Cardiac fibroblast (primary cell): ENCODE results near the gene SCN4A.

ENCODE experiments used
- DNase-seq, 2 donors: peaks; one replicate each; pipeline versions ENCODE4 v3.0.0 to v3.0.0-alpha.2; 2010; ENCODE audit warnings: low read depth in 2 of 2
- H3K4me3 ChIP-seq, 2 donors: replicated peaks in 1 of 2; 1 replicate in 1 of 2; 2 replicates in 1 of 2; pipeline ENCODE4 v1.5.1; 2011; ENCODE audit warnings: low read depth in 2 of 2, low read length in 2 of 2, mild to moderate bottlenecking in 2 of 2, moderate library complexity in 1 of 2
- TF ChIP-seq, protein P1 (sequence below): IDR thresholded peaks from one replicate; pipeline ENCODE4 v1.5.1; 2011; ENCODE audit warnings: low read depth, mild to moderate bottlenecking, low read length, inconsistent platforms

Gene SCN4A

DNA sequence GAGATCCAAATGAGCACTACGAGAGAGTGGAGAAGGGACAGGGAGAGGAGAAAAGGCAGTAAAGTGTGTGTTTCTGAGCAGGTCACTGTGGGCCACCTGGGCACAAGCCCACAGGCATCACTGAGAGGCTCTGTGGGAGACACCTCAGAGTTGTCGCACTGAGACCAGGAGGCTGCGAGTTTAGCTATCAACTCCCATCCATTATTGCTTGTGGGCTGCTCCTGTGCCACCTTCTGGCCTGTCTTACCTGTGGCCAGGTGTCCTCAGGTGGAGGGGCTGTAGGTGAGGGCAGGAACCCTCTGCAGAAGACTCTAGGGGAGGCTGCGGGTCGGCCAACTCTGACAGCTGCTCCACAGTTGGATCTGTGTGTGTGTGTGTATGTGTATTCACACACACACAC, 22.9 kb upstream of the SCN4A start:
- no peak for DNase-seq

DNA sequence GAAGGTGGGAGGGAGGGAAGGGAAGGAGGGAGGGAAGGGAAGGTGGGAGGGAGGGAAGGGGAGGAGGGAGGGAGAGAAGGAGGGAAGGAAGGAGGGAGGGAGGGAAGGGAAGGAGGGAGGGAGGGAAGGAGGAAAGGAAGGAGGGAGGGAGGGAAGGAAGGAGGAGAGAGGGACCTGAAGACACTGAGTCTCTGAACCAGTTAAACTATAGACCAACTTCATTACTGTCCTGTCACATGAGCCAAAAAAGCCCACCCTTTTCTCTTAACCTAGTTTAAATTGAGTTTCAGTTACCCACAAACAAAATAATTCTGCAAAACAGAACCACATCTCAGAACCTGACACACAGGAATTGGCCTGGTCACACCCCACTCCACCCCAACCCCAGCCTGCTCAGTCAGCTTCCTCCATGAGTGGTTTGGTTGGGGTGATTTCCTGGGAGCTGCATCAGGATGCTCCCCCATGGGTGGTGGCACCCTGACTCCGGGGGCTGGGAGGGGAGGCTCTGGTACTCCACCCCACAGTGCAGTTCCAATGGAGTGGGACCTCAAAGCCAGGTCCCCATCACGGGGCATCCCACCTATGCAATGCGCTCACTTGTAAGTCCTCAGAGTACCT, 20.8 kb upstream of the SCN4A start:
- no peak for DNase-seq
- no peak overlapping the region for H3K4me3 ChIP-seq
- TF ChIP-seq, protein P1, sequence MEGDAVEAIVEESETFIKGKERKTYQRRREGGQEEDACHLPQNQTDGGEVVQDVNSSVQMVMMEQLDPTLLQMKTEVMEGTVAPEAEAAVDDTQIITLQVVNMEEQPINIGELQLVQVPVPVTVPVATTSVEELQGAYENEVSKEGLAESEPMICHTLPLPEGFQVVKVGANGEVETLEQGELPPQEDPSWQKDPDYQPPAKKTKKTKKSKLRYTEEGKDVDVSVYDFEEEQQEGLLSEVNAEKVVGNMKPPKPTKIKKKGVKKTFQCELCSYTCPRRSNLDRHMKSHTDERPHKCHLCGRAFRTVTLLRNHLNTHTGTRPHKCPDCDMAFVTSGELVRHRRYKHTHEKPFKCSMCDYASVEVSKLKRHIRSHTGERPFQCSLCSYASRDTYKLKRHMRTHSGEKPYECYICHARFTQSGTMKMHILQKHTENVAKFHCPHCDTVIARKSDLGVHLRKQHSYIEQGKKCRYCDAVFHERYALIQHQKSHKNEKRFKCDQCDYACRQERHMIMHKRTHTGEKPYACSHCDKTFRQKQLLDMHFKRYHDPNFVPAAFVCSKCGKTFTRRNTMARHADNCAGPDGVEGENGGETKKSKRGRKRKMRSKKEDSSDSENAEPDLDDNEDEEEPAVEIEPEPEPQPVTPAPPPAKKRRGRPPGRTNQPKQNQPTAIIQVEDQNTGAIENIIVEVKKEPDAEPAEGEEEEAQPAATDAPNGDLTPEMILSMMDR, result no peak

More for the DNA sequence above, 22.9 kb upstream of the SCN4A start:
- no peak overlapping the region for H3K4me3 ChIP-seq
- TF ChIP-seq, protein P1, result no peak

- no peak overlapping the region for H3K4me3 ChIP-seq
- TF ChIP-seq, protein P1, result no peak
These were observed 18.9 kb upstream of the SCN4A start for GRCh38 chr17:63991611-63992010.

DNA sequence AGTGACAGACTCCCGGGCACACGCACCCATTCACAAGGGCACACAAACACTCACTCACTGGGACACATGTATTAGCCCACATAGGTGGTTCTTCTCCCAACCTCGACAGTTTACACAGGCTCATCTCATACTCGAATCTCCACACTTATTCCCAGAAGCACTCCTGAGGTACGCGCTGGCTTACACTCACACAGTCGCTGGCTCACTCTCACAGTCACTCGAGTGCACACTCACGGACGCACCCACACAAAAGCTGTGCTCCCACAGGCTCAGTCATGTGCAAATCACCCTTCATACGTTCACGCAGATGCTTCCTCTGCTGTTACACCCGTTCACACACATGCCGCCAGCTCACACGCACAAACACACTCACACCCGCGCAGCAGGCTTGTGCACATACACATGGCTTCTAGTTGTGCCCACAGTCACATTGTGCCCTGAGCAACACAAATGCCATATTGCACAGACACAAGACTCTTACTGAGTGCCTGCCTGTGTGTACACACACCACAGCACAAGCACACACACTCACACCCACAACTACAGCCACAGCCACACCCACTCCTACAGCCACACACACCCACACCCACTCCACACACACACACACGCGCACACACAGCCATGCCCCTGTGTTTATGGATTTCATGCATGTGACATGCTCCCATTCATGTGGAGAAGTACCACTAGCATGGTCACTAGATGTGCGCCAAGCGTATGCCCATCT, 17.1 kb upstream of the SCN4A start:
- no peak overlapping the region for H3K4me3 ChIP-seq
- DNase-seq, result no peak
- TF ChIP-seq, protein P1, result no peak

More at GRCh38 chr17:63991611-63992010, 18.9 kb upstream of the SCN4A start:
- DNase-seq, result no peak

DNA sequence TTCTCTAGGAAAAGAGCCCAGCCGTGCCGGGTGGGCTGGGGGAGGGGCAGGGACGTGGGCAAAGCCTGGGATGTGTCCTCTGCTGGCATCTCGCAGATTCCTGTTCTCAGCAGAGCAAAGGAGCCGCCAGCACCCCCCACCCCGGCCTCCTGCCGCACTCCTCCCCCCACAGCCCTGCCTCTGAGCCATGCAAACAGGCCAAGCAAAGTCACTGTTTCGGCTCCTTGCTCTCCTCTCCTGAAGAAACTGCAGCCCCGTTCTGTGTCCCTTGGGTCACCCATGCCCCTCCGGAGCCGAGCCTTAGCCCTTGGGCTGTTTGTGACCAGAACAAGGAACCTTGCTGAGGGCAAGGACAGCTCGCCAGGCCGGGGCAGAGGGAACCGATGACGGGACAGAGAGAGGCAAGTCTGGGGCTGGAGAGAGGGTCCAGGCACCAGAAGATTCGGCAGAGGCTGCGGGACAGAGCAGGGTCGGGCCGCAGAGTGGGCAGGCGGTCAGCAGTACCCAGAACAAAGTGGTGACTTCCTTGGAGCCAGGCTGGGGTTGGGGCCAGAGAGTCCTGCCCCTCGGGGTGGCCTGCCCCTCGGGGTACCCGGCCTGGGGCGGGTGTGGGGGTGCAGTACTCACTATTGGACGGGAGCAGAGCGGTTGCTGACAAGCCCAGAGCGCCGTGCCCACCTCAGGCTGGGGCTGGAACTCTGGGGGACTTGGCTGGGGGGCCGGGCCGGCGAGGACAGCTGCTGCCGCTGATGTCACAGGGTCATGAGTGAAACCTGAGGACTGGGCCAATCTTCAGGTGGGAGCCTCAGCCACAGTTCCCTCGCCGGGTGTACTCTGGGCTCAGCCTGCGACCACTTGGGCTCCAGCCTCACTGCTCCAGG, 16.3 kb upstream of the SCN4A start:
- TF ChIP-seq, protein P1, result no peak
- peak in 1 of 2 donors; percentile 44 for DNase-seq
- H3K4me3 ChIP-seq, result no peak overlapping the region

- DNase-seq, result no peak
- TF ChIP-seq, protein P1, result no peak
- no peak overlapping the region for H3K4me3 ChIP-seq
These were observed 15.4 kb upstream of the SCN4A start for GRCh38 chr17:63988127-63988478.
